Measurements from ENCODE around the gene ALOX15. TPM values are rescaled to one million over a fixed set of nuclear protein-coding genes. Genes with fewer than 3 reads are reported as not detected.

The ALOX15 gene
- total RNA-seq, 4 donors from 2014 or later = 0.12 TPM; not detected in 3

GRCh38 chr17:4617090-4617489 is 24.4 kb downstream of the ALOX15 start:
- H3K27ac ChIP-seq = no peak overlapping the region
- TF ChIP-seq CTCF (IDR thresholded peaks at IDR 0.05) (no peak), EP300 (IDR thresholded peaks at IDR 0.05) (no peak), POLR2AphosphoS5 (IDR thresholded peaks at IDR 0.05) (no peak), POLR2A (IDR thresholded peaks at IDR 0.05) (no peak)
- no peak overlapping the region for H3K4me3 ChIP-seq
- no peak for ATAC-seq
- peaks cover 17% of the 10 kb centered on the region for H3K27me3 ChIP-seq
- WGBS, 2 donors (ENCODE audit: low coverage in 1 of 2) = 75 to 84% methylated on average over 11 to 13 of the region's 17 CpGs
- no peaks in the 10 kb centered on the region for H3K36me3 ChIP-seq
- H3K4me1 ChIP-seq = no peaks in the 10 kb centered on the region
- H3K9me3 ChIP-seq = peaks cover 0 to 4% (median 0%) of the 10 kb centered on the region in 3 donors

- no peak for ATAC-seq
- no peak overlapping the region for H3K27ac ChIP-seq
- H3K4me1 ChIP-seq = no peaks in the 10 kb centered on the region
- H3K27me3 ChIP-seq = peaks cover 17% of the 10 kb centered on the region
- H3K36me3 ChIP-seq = no peaks in the 10 kb centered on the region
- no peak overlapping the region for H3K4me3 ChIP-seq
- WGBS, 2 donors (ENCODE audit: low coverage in 1 of 2) = 40 to 52% methylated on average over 1 to 9 of the region's 9 CpGs
- no peaks in the 10 kb centered on the region for H3K9me3 ChIP-seq
- TF ChIP-seq EP300 (IDR thresholded peaks at IDR 0.05) = no peak
- TF ChIP-seq POLR2AphosphoS5 (IDR thresholded peaks at IDR 0.05) = no peak
- no peak for TF ChIP-seq CTCF (IDR thresholded peaks at IDR 0.05)
- no peak for TF ChIP-seq POLR2A (IDR thresholded peaks at IDR 0.05)
Observed at GRCh38 chr17:4616476-4616875, 25.0 kb downstream of the ALOX15 start.

GRCh38 chr17:4610656-4611055 is 30.8 kb downstream of the ALOX15 start:
- Histone ChIP-seq H3K27ac (peak overlapping the region in 1 of 4 donors; percentile 14), H3K4me3 (no peak overlapping the region), H3K9me3 (no peaks in the 10 kb centered on the region), H3K4me1 (peaks cover 0 to 27% (median 13%) of the 10 kb centered on the region in 3 donors), H3K27me3 (no peaks in the 10 kb centered on the region), H3K36me3 (no peaks in the 10 kb centered on the region)
- TF ChIP-seq POLR2A (IDR thresholded peaks at IDR 0.05) (no peak), EP300 (IDR thresholded peaks at IDR 0.05) (no peak), CTCF (IDR thresholded peaks at IDR 0.05) (no peak), POLR2AphosphoS5 (IDR thresholded peaks at IDR 0.05) (no peak)
- WGBS, 2 donors (ENCODE audit: low coverage in 1 of 2) = 78 to 100% methylated on average over 1 to 6 of the region's 6 CpGs
- ATAC-seq = no peak

GRCh38 chr17:4610162-4610561 is 31.3 kb downstream of the ALOX15 start:
- peaks cover 0 to 32% (median 13%) of the 10 kb centered on the region in 3 donors for H3K4me1 ChIP-seq
- WGBS, 2 donors (ENCODE audit: low coverage in 1 of 2) = 92 to 100% methylated on average over 2 to 5 of the region's 5 CpGs
- H3K36me3 ChIP-seq = no peaks in the 10 kb centered on the region
- no peak for TF ChIP-seq POLR2AphosphoS5 (IDR thresholded peaks at IDR 0.05)
- no peak for TF ChIP-seq EP300 (IDR thresholded peaks at IDR 0.05)
- no peak for TF ChIP-seq CTCF (IDR thresholded peaks at IDR 0.05)
- TF ChIP-seq POLR2A (IDR thresholded peaks at IDR 0.05) = no peak
- no peaks in the 10 kb centered on the region for H3K9me3 ChIP-seq
- no peak overlapping the region for H3K4me3 ChIP-seq
- H3K27ac ChIP-seq = peak overlapping the region in 1 of 4 donors; percentile 14
- H3K27me3 ChIP-seq = no peaks in the 10 kb centered on the region
- ATAC-seq = no peak

GRCh38 chr17:4609761-4610160 is 31.7 kb downstream of the ALOX15 start:
- Histone ChIP-seq H3K27me3 (no peaks in the 10 kb centered on the region), H3K36me3 (no peaks in the 10 kb centered on the region), H3K27ac (no peak overlapping the region), H3K4me3 (no peak overlapping the region), H3K9me3 (no peaks in the 10 kb centered on the region), H3K4me1 (peaks cover 0 to 36% (median 13%) of the 10 kb centered on the region in 3 donors)
- WGBS, 2 donors (ENCODE audit: low coverage in 1 of 2) = 81 to 88% methylated on average over 2 to 6 of the region's 7 CpGs
- TF ChIP-seq EP300 (IDR thresholded peaks at IDR 0.05) (no peak), CTCF (IDR thresholded peaks at IDR 0.05) (no peak), POLR2AphosphoS5 (IDR thresholded peaks at IDR 0.05) (no peak), POLR2A (IDR thresholded peaks at IDR 0.05) (no peak)
- no peak for ATAC-seq

All from gastroesophageal sphincter (tissue), 4 donors.